MCF 10A (cell line): Measurements from ENCODE around the gene NFIX. TPM values are rescaled to one million over a fixed set of nuclear protein-coding genes. Genes with fewer than 3 reads are reported as not detected.

ENCODE experiments used
- BruUV-seq: library from RNA; stranded (reverse); fragments of 400-500 nt; replicated peaks from 2 replicates; lab custom pipeline; 2021; lab: Mats Ljungman, UMichigan
- CTCF ChIA-PET: fragments of 300-600 bp; sonication (Branson Sonifier 250); formaldehyde crosslinking; extraction: SDS; loops from one replicate; lab custom pipeline; 2021; ENCODE audit warnings: antibody characterized with exemption, inconsistent platforms; lab: Yijun Ruan, JAX
- POLR2A ChIA-PET: fragments of 300-600, 350-650 bp; sonication (Branson Sonifier 250); formaldehyde crosslinking; extraction: SDS; loops from one replicate; lab custom pipeline; 2020; ENCODE audit warnings: antibody characterized with exemption, inconsistent platforms; lab: Yijun Ruan, JAX
- DNase-seq: peaks from one replicate; pipeline ENCODE4 v3.0.0-alpha.2; 2018; ENCODE audit not compliant: unreplicated experiment
- H3K27ac Mint-ChIP-seq: one replicate; pipeline ENCODE4 v1.8.0; 2022; ENCODE audit warnings: mild to moderate bottlenecking, low read depth, mixed read lengths; ENCODE audit not compliant: unreplicated experiment
- H3K27me3 Mint-ChIP-seq: one replicate; pipeline ENCODE4 v1.8.0; 2022; ENCODE audit warnings: mixed read lengths; ENCODE audit not compliant: insufficient read depth, unreplicated experiment
- H3K36me3 Mint-ChIP-seq: one replicate; pipeline ENCODE4 v1.8.0; 2022; ENCODE audit warnings: mild to moderate bottlenecking, moderate library complexity, mixed read lengths; ENCODE audit not compliant: insufficient read depth, unreplicated experiment
- H3K4me1 Mint-ChIP-seq: one replicate; pipeline ENCODE4 v1.8.0; 2022; ENCODE audit warnings: mixed read lengths; ENCODE audit not compliant: insufficient read depth, unreplicated experiment
- H3K4me3 Mint-ChIP-seq: one replicate; pipeline ENCODE4 v1.8.0; 2022; ENCODE audit warnings: mild to moderate bottlenecking, moderate library complexity, mixed read lengths; ENCODE audit not compliant: unreplicated experiment
- H3K9me3 Mint-ChIP-seq: one replicate; pipeline ENCODE4 v1.8.0; 2022; ENCODE audit warnings: mixed read lengths; ENCODE audit not compliant: unreplicated experiment
- CTCF ChIP-seq: fragments of 200-600 bp; IDR thresholded peaks from one replicate; pipeline ENCODE4 v1.8.0; 2022; ENCODE audit warnings: antibody characterized with exemption, mild to moderate bottlenecking; ENCODE audit not compliant: unreplicated experiment
- intact Hi-C: fragments of 100-400 bp; cut with micrococcal nuclease; formaldehyde crosslinking; loops from 2 replicates; pipeline ENCODE4 v1.14.1; 2022
- total RNA-seq: library from RNA; stranded (reverse); gene quantifications from 2 replicates; pipeline ENCODE4 v1.2.3, GENCODE V29; 2022

Gene NFIX
- total RNA-seq, 1 experiment from 2014 or later: 27.2 TPM

- CTCF ChIA-PET: interaction anchor here (2.9 kb wide), 1 partner anchor 61 kb away, joined by 20 read pairs; no protein-coding TSS in a partner anchor
Observed at GRCh38 chr19:13001166-13001501, 5.9 kb downstream of the NFIX start.

DNA sequence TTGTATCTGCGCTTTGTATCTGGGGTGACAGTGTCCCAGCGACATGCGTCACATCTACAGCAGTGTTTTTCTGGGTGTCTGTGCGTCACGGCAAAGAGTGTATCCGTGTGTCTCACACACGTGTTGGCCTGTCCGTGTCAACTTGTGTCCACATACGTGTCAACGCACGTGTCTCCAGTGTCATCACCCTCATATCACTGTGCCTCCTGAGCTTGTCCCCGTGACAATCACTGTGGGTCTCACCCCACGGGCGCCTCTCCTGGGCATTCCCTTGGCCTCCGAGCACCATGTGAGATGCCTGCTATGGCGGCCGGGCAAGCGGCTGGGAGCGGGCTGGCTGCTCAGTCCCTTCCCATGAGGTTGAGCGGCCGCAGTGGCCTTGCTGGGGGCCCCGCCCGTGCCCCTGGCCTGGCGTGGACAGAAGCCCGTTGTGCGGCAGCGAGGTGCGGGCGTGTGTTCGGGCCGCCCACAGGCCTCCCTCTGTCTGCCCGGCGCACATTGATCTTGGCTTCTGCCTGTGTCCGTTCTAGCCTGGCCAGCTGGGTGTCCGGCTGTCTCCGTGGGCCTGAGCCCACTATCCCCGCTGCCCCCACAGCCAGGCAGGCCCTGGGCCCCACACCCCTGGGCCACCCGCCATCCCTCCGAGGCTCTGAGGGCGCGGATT lies 6.4 kb downstream of the NFIX start:
- Mint-ChIP-seq H3K4me3 (no peak overlapping the region), H3K36me3 (peaks cover 16% of the 10 kb centered on the region), H3K27me3 (no peaks in the 10 kb centered on the region), H3K9me3 (no peaks in the 10 kb centered on the region), H3K4me1 (peaks cover 4% of the 10 kb centered on the region), H3K27ac (no peak overlapping the region)
- no peak for DNase-seq
- TF ChIP-seq CTCF: no peak
- intact Hi-C loops: no loop called here
- POLR2A ChIA-PET: interaction anchor here (0.6 to 1.0 kb wide), 2 partner anchors 22 to 82 kb away, joined by 3 to 4 read pairs; no protein-coding TSS in a partner anchor
- CTCF ChIA-PET: interaction anchor here (1.7 kb wide), 1 partner anchor 36 kb away, joined by 8 read pairs; no protein-coding TSS in a partner anchor
- BruUV-seq: no TSS peak

More at GRCh38 chr19:13001166-13001501, 5.9 kb downstream of the NFIX start:
- Mint-ChIP-seq H3K4me3 (no peak overlapping the region), H3K4me1 (peaks cover 4% of the 10 kb centered on the region), H3K27me3 (no peaks in the 10 kb centered on the region), H3K36me3 (peaks cover 16% of the 10 kb centered on the region), H3K27ac (no peak overlapping the region), H3K9me3 (no peaks in the 10 kb centered on the region)
- POLR2A ChIA-PET: no interaction called here
- no peak for DNase-seq
- no peak for TF ChIP-seq CTCF
- no TSS peak for BruUV-seq
- intact Hi-C loops: no loop called here

GRCh38 chr19:13002166-13002898 lies 7.1 kb downstream of the NFIX start:
- no peak for TF ChIP-seq CTCF
- DNase-seq: no peak
- Mint-ChIP-seq H3K27ac (no peak overlapping the region), H3K4me3 (no peak overlapping the region), H3K4me1 (no peaks in the 10 kb centered on the region), H3K36me3 (peaks cover 16% of the 10 kb centered on the region), H3K9me3 (no peaks in the 10 kb centered on the region), H3K27me3 (no peaks in the 10 kb centered on the region)
- BruUV-seq: no TSS peak
- POLR2A ChIA-PET: interaction anchor here (0.6 to 1.0 kb wide), 2 partner anchors 21 to 81 kb away, joined by 3 to 4 read pairs; no protein-coding TSS in a partner anchor
- intact Hi-C loops: no loop called here
- CTCF ChIA-PET: interaction anchor here (0.6 to 2.1 kb wide), 4 partner anchors 37 to 250 kb away, joined by 3 to 10 read pairs (median 6); no protein-coding TSS in a partner anchor

- Mint-ChIP-seq H3K27me3 (no peaks in the 10 kb centered on the region), H3K27ac (no peak overlapping the region), H3K9me3 (no peaks in the 10 kb centered on the region), H3K4me3 (no peak overlapping the region), H3K4me1 (no peaks in the 10 kb centered on the region), H3K36me3 (peaks cover 12% of the 10 kb centered on the region)
- intact Hi-C loops: no loop called here
- ChIA-PET CTCF (interaction anchor here (0.6 to 2.1 kb wide), 5 partner anchors 14 to 155 kb away, joined by 3 to 10 read pairs (median 3); partner anchors contain the start of gene NACC1), POLR2A (interaction anchor here (1.0 kb wide), 1 partner anchor 20 kb away, joined by 4 read pairs; no protein-coding TSS in a partner anchor)
- no peak for TF ChIP-seq CTCF
- no TSS peak for BruUV-seq
- no peak for DNase-seq
Observed at GRCh38 chr19:13003081-13003480, 7.8 kb downstream of the NFIX start.
